Trophoblast cell (in vitro differentiated cells and primary cell): ENCODE results near the gene ERCC3.

ENCODE experiments used
- DNase-seq, 2 donors: peaks; one replicate each; pipeline ENCODE4 v3.0.0-alpha.2; 2016
- H2AFZ ChIP-seq: 2 replicates; pipeline ENCODE4 v1.6.1; 2013; ENCODE audit warnings: low read length, moderate library complexity, mild to moderate bottlenecking; ENCODE audit not compliant: insufficient read depth, poor library complexity
- H2AK5ac ChIP-seq: 2 replicates; pipeline ENCODE4 v1.6.1; 2013; ENCODE audit warnings: mild to moderate bottlenecking, low read length
- H2BK120ac ChIP-seq: 2 replicates; pipeline ENCODE4 v1.6.1; 2013; ENCODE audit warnings: low read length, mild to moderate bottlenecking, moderate library complexity; ENCODE audit not compliant: insufficient read depth, poor library complexity
- H2BK12ac ChIP-seq: 2 replicates; pipeline ENCODE4 v1.6.1; 2013; ENCODE audit warnings: mild to moderate bottlenecking, low read length, moderate library complexity
- H2BK5ac ChIP-seq: 2 replicates; pipeline ENCODE4 v1.6.1; 2013; ENCODE audit warnings: low read length, low read depth, moderate library complexity, mild to moderate bottlenecking; ENCODE audit not compliant: poor library complexity
- H3K14ac ChIP-seq: 2 replicates; pipeline ENCODE4 v1.6.1; 2013; ENCODE audit warnings: mild to moderate bottlenecking, low read length
- H3K18ac ChIP-seq: 2 replicates; pipeline ENCODE4 v1.6.1; 2013; ENCODE audit warnings: mild to moderate bottlenecking, low read length
- H3K23ac ChIP-seq: 2 replicates; pipeline ENCODE4 v1.6.1; 2013; ENCODE audit warnings: low read length
- H3K27ac ChIP-seq: 2 replicates; pipeline ENCODE4 v1.5.1; 2013; ENCODE audit warnings: low read depth, mild to moderate bottlenecking, inconsistent platforms, low read length, moderate library complexity
- H3K27me3 ChIP-seq: 2 replicates; pipeline ENCODE4 v1.6.1; 2013; ENCODE audit warnings: inconsistent platforms, mild to moderate bottlenecking, low read length, moderate library complexity; ENCODE audit not compliant: insufficient read depth
- H3K36me3 ChIP-seq, 2 experiments: 1 replicate in 1 of 2; 2 replicates in 1 of 2; pipeline ENCODE4 v1.6.1; 2013; ENCODE audit warnings: low read length in 2 of 2, mild to moderate bottlenecking in 2 of 2, moderate library complexity in 1 of 2; ENCODE audit not compliant: insufficient read depth in 2 of 2, control insufficient read depth in 1 of 2
- H3K4ac ChIP-seq: 2 replicates; pipeline ENCODE4 v1.6.1; 2013; ENCODE audit warnings: low read depth, mild to moderate bottlenecking, low read length, moderate library complexity
- H3K4me1 ChIP-seq, 2 experiments: 1 replicate in 1 of 2; 2 replicates in 1 of 2; pipeline ENCODE4 v1.6.1; 2013; ENCODE audit warnings: low read length in 2 of 2, mild to moderate bottlenecking in 2 of 2, moderate library complexity in 1 of 2; ENCODE audit not compliant: insufficient read depth in 2 of 2, control insufficient read depth in 1 of 2
- H3K4me2 ChIP-seq: 2 replicates; pipeline ENCODE4 v1.6.1; 2013; ENCODE audit warnings: inconsistent platforms, mild to moderate bottlenecking, low read length, moderate library complexity
- H3K4me3 ChIP-seq: 2 replicates; pipeline ENCODE4 v1.5.1; 2013; ENCODE audit warnings: mild to moderate bottlenecking, low read depth, low read length, inconsistent platforms
- H3K79me1 ChIP-seq: one replicate; pipeline ENCODE4 v1.6.1; 2013; ENCODE audit warnings: low read length
- H3K79me2 ChIP-seq: 2 replicates; pipeline ENCODE4 v1.6.1; 2013; ENCODE audit warnings: low read length, mild to moderate bottlenecking; ENCODE audit not compliant: control insufficient read depth, insufficient read depth, poor library complexity
- H3K9ac ChIP-seq: 2 replicates; pipeline ENCODE4 v1.6.1; 2013; ENCODE audit warnings: mild to moderate bottlenecking, low read length
- H3K9me3 ChIP-seq: 2 replicates; pipeline ENCODE4 v1.6.1; 2013; ENCODE audit warnings: low read depth, mild to moderate bottlenecking, control low read depth, inconsistent platforms, low read length; ENCODE audit not compliant: insufficient read depth
- H4K12ac ChIP-seq: 2 replicates; pipeline ENCODE4 v1.6.1; 2013; ENCODE audit warnings: low read depth, mild to moderate bottlenecking, low read length, moderate library complexity
- H4K8ac ChIP-seq: 2 replicates; pipeline ENCODE4 v1.6.1; 2013; ENCODE audit warnings: low read depth, mild to moderate bottlenecking, low read length, moderate library complexity
- H4K91ac ChIP-seq: one replicate; pipeline ENCODE4 v1.6.1; 2013; ENCODE audit warnings: low read depth, mild to moderate bottlenecking, low read length, moderate library complexity
- WGBS: extraction: QIAGEN DNeasy Blood & Tissue Kit; methylation state at CpG from one replicate; pipeline ENCODE4 v1.1.7; 2013; ENCODE audit warnings: missing lambda C conversion rate; ENCODE audit not compliant: insufficient read length, insufficient coverage; ENCODE audit errors: extremely low coverage; 5-methylcytosine and 5-hydroxymethylcytosine counted together

ERCC3 gene

DNA sequence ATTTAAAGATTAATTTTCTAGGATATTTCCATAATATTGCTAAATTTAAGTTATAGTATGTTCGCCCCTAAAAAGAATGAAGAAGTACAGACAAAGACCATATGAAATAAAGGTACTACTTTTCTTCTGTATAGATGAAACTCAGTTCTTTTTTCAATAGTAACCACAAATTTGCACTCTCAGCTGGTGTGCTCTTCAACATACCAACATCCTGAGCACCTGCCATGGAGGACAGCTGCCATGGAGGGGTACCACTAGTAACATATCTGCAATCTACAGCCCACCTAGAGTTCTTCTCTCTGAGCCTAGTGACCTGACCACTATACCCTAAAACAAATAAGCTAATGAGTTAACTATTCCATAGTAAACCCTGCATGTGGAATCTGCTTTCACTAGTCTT, 36.8 kb upstream of the ERCC3 start:
- H3K14ac ChIP-seq, result no peak overlapping the region
- H3K4me1 ChIP-seq, result no peaks in the 10 kb centered on the region
- H3K9ac ChIP-seq, result no peak overlapping the region
- DNase-seq, result no peak
- no peaks in the 10 kb centered on the region for H3K79me1 ChIP-seq
- H3K4me3 ChIP-seq, result no peak overlapping the region
- H3K18ac ChIP-seq, result no peak overlapping the region
- peaks cover 2 to 5% of the 10 kb centered on the region in 2 experiments for H3K36me3 ChIP-seq
- H3K79me2 ChIP-seq, result no peaks in the 10 kb centered on the region
- no peaks in the 10 kb centered on the region for H3K9me3 ChIP-seq
- H3K4me2 ChIP-seq, result no peak overlapping the region
- H4K12ac ChIP-seq, result no peak overlapping the region
- H3K4ac ChIP-seq, result no peak overlapping the region
- H4K91ac ChIP-seq, result no peak overlapping the region
- H3K27me3 ChIP-seq, result no peaks in the 10 kb centered on the region
- no peak overlapping the region for H4K8ac ChIP-seq
- no peak overlapping the region for H2AK5ac ChIP-seq
- H3K27ac ChIP-seq, result no peak overlapping the region
- H2AFZ ChIP-seq, result no peak overlapping the region
- WGBS, result no CpG with 5 or more reads among the region's 1 CpG
- no peak overlapping the region for H2BK12ac ChIP-seq
- no peak overlapping the region for H2BK120ac ChIP-seq
- H2BK5ac ChIP-seq, result no peak overlapping the region
- H3K23ac ChIP-seq, result no peak overlapping the region

DNA sequence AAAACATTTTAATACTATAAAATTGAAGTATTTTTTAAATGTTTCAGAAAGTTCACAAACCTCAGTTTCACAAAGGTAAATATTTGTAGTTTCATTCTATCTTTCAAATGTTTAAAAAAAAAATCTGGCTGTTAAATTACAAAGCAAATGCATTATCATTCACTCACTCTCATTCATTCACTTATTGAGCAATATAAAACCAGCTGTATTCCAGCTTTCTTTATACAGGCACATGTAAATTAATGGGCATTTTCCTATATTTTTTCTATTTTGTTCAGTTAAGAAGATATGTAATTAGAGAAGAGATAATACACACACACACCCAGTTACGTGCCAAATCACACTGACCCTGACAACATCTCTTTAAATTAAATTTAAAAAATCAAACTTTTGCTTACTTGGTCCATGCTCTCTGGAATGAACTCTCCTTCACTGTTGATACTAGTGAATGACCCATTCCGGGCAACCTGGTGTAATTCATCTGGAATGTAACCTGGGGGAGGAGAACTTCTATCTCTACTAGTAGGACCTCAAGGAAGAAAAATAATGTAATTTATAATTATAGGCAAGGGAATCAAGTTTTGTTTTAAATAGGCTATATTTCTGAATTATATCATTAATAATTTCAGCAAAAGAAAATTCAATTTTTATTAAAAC, 32.5 kb upstream of the ERCC3 start:
- H2BK5ac ChIP-seq, result no peak overlapping the region
- no peak overlapping the region for H2BK12ac ChIP-seq
- no peak overlapping the region for H3K4me3 ChIP-seq
- H3K18ac ChIP-seq, result no peak overlapping the region
- H3K4me2 ChIP-seq, result no peak overlapping the region
- H3K27ac ChIP-seq, result no peak overlapping the region
- peak in 1 of 2 donors; percentile 20 for DNase-seq
- H3K9ac ChIP-seq, result no peak overlapping the region
- no peak overlapping the region for H3K14ac ChIP-seq
- no peak overlapping the region for H3K4ac ChIP-seq
- H4K12ac ChIP-seq, result no peak overlapping the region
- H3K4me1 ChIP-seq, result no peaks in the 10 kb centered on the region
- H3K27me3 ChIP-seq, result no peaks in the 10 kb centered on the region
- no peaks in the 10 kb centered on the region for H3K79me2 ChIP-seq
- peaks cover 3 to 6% of the 10 kb centered on the region in 2 experiments for H3K36me3 ChIP-seq
- no peaks in the 10 kb centered on the region for H3K9me3 ChIP-seq
- H3K23ac ChIP-seq, result no peak overlapping the region
- no peak overlapping the region for H2AK5ac ChIP-seq
- no peak overlapping the region for H4K8ac ChIP-seq
- no CpG with 5 or more reads among the region's 2 CpGs for WGBS
- no peak overlapping the region for H4K91ac ChIP-seq
- no peaks in the 10 kb centered on the region for H3K79me1 ChIP-seq
- no peak overlapping the region for H2BK120ac ChIP-seq
- H2AFZ ChIP-seq, result no peak overlapping the region

DNA sequence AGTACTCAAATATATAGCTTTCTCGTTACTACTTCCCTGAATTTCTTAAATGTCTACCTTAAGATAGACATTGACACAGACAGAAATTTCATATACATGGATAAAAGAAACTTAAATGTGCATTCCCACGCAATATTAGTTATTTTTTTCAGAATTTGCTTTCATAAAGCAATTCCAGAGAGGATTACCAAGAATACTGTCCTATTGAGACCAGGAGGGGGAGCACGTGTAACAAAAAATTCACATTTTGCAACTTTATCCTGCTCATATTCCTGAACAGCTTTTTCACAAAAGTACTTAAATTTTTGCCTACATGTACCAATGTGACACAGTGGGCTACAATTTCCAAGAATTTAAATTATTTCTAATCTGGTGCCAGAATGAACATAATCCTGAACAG, 30.7 kb upstream of the ERCC3 start:
- H2AFZ ChIP-seq, result no peak overlapping the region
- H3K27me3 ChIP-seq, result no peaks in the 10 kb centered on the region
- no CpG with 5 or more reads among the region's 3 CpGs for WGBS

DNA sequence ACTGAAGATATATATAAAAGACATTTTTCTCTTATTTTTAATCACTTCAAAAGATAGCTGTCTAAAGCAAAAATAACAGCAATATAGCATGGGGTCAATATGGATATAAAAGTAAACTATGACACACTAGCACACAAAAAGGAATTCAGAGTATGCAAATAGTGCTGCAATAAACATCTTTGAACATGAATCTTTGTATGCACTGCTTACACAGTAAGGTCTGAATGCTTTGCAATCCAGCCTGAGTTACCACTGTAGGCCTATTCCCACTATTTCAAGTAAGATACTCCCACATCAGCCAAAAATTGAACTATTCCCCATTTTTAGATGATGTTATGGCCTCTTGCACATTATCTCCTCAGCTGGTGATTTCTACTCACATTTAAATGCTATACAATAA, 27.4 kb upstream of the ERCC3 start:
- H2BK12ac ChIP-seq, result no peak overlapping the region
- no peak overlapping the region for H4K12ac ChIP-seq
- H3K9ac ChIP-seq, result no peak overlapping the region

More for the DNA sequence above, 30.7 kb upstream of the ERCC3 start:
- H4K8ac ChIP-seq, result no peak overlapping the region
- no peak overlapping the region for H2AK5ac ChIP-seq
- H3K14ac ChIP-seq, result no peak overlapping the region
- no peak overlapping the region for H3K9ac ChIP-seq
- no peak overlapping the region for H3K27ac ChIP-seq
- no peak overlapping the region for H3K23ac ChIP-seq
- H3K4ac ChIP-seq, result no peak overlapping the region
- H4K91ac ChIP-seq, result no peak overlapping the region
- no peak overlapping the region for H2BK5ac ChIP-seq
- no peak overlapping the region for H3K4me2 ChIP-seq
- no peaks in the 10 kb centered on the region for H3K9me3 ChIP-seq
- peaks cover 7 to 9% of the 10 kb centered on the region in 2 experiments for H3K36me3 ChIP-seq
- H3K4me1 ChIP-seq, result no peaks in the 10 kb centered on the region
- no peak overlapping the region for H4K12ac ChIP-seq
- H2BK120ac ChIP-seq, result no peak overlapping the region
- no peak overlapping the region for H2BK12ac ChIP-seq
- no peaks in the 10 kb centered on the region for H3K79me1 ChIP-seq
- no peak overlapping the region for H3K4me3 ChIP-seq
- no peaks in the 10 kb centered on the region for H3K79me2 ChIP-seq
- DNase-seq, result peak; percentile 28 to 67
- no peak overlapping the region for H3K18ac ChIP-seq

More for the DNA sequence above, 27.4 kb upstream of the ERCC3 start:
- Histone ChIP-seq H3K4me3 (no peak overlapping the region), H3K79me1 (no peaks in the 10 kb centered on the region), H3K79me2 (no peaks in the 10 kb centered on the region), H2BK120ac (no peak overlapping the region), H3K27me3 (no peaks in the 10 kb centered on the region), H3K36me3 (peaks cover 13% of the 10 kb centered on the region in 2 experiments), H3K9me3 (no peaks in the 10 kb centered on the region), H4K8ac (no peak overlapping the region), H3K4me1 (no peaks in the 10 kb centered on the region), H4K91ac (no peak overlapping the region), H2AFZ (no peak overlapping the region), H2AK5ac (no peak overlapping the region), H3K4ac (no peak overlapping the region), H3K14ac (no peak overlapping the region), H3K18ac (no peak overlapping the region), H3K23ac (no peak overlapping the region), H3K4me2 (no peak overlapping the region), H3K27ac (no peak overlapping the region), H2BK5ac (no peak overlapping the region)
- peak; percentile 19 to 89 for DNase-seq
